Liver (tissue), 9 donors: ENCODE data around the gene ARHGDIA. TPM values are rescaled to one million over a fixed set of nuclear protein-coding genes. Genes with fewer than 3 reads are reported as not detected.

ENCODE experiments used
- DNase-seq: peaks from one replicate; pipeline ENCODE4 v3.0.0-alpha.2; 2017; ENCODE audit warnings: low spot score
- H3K27ac ChIP-seq, 2 donors: one replicate each; pipeline ENCODE4 v1.7.0; 2013; ENCODE audit warnings: inconsistent platforms in 2 of 2, low read length in 2 of 2, control low read depth in 1 of 2, low read depth in 1 of 2, mild to moderate bottlenecking in 1 of 2
- H3K27me3 ChIP-seq, 4 donors: one replicate each; pipeline versions ENCODE4 v1.6.1 to v1.7.0; 2013; ENCODE audit warnings: low read length in 3 of 4, inconsistent platforms in 1 of 4, mild to moderate bottlenecking in 1 of 4, moderate library complexity in 1 of 4; ENCODE audit not compliant: control insufficient read depth in 4 of 4, insufficient read depth in 4 of 4
- H3K36me3 ChIP-seq, 4 donors: one replicate each; pipeline versions ENCODE4 v1.6.1 to v1.7.0; 2013; ENCODE audit warnings: low read length in 3 of 4, mild to moderate bottlenecking in 3 of 4, low read depth in 1 of 4, moderate library complexity in 1 of 4; ENCODE audit not compliant: control insufficient read depth in 4 of 4, insufficient read depth in 3 of 4
- H3K4me1 ChIP-seq, 4 donors: one replicate each; pipeline versions ENCODE4 v1.6.1 to v1.7.0; 2013; ENCODE audit warnings: low read length in 3 of 4, mild to moderate bottlenecking in 3 of 4, moderate library complexity in 1 of 4; ENCODE audit not compliant: control insufficient read depth in 4 of 4, insufficient read depth in 4 of 4
- H3K4me3 ChIP-seq, 3 donors: one replicate each; pipeline versions ENCODE4 v1.6.1 to v1.7.0; 2013; ENCODE audit warnings: low read length in 3 of 3, control low read depth in 1 of 3, low read depth in 1 of 3, mild to moderate bottlenecking in 1 of 3
- H3K9ac ChIP-seq, 2 donors: one replicate each; pipeline ENCODE4 v1.7.0; 2013; ENCODE audit warnings: low read length in 2 of 2, mild to moderate bottlenecking in 2 of 2, moderate library complexity in 2 of 2, control low read depth in 1 of 2, low read depth in 1 of 2
- H3K9me3 ChIP-seq, 4 donors: one replicate each; pipeline versions ENCODE4 v1.6.1 to v1.7.0; 2013; ENCODE audit warnings: low read length in 3 of 4; ENCODE audit not compliant: control insufficient read depth in 4 of 4
- CTCF ChIP-seq: fragments of 150-350 bp; IDR thresholded peaks from 2 replicates; pipeline ENCODE4 v1.5.1; 2017; ENCODE audit warnings: improper control_type of control experiment, low read depth, low read length; ENCODE audit not compliant: missing input control
- EGR1 ChIP-seq, 2 donors: IDR thresholded peaks; 2 replicates each; pipeline ENCODE4 v1.6.1; 2016 to 2018; ENCODE audit warnings: antibody characterized with exemption in 2 of 2, low read depth in 2 of 2
- FOXA1 ChIP-seq: IDR thresholded peaks from 2 replicates; pipeline ENCODE4 v1.6.1; 2016; ENCODE audit warnings: antibody characterized with exemption
- FOXA2 ChIP-seq: IDR thresholded peaks from 2 replicates; pipeline ENCODE4 v1.6.1; 2016; ENCODE audit warnings: antibody characterized with exemption
- GABPA ChIP-seq, 2 donors: IDR thresholded peaks in 1 of 2; conservative IDR thresholded peaks in 1 of 2; 2 replicates each; pipeline ENCODE4 v1.6.1; 2016; ENCODE audit warnings: antibody characterized with exemption in 2 of 2, mild to moderate bottlenecking in 1 of 2, moderate library complexity in 1 of 2
- HNF4A ChIP-seq, 2 donors: conservative IDR thresholded peaks; 2 replicates each; pipeline ENCODE4 v1.6.1; 2016; ENCODE audit warnings: antibody characterized with exemption in 2 of 2, mild to moderate bottlenecking in 2 of 2
- HNF4G ChIP-seq: IDR thresholded peaks from 2 replicates; pipeline ENCODE4 v1.6.1; 2016; ENCODE audit warnings: antibody characterized with exemption
- JUND ChIP-seq, 2 donors: IDR thresholded peaks; 2 replicates each; pipeline ENCODE4 v1.6.1; 2016; ENCODE audit warnings: antibody characterized with exemption in 2 of 2
- MAX ChIP-seq: IDR thresholded peaks from 2 replicates; pipeline ENCODE4 v1.6.1; 2016; ENCODE audit warnings: antibody characterized with exemption
- NR2F2 ChIP-seq: IDR thresholded peaks from 2 replicates; pipeline ENCODE4 v1.6.1; 2016; ENCODE audit warnings: antibody characterized with exemption
- RAD21 ChIP-seq, 2 donors: IDR thresholded peaks; 2 replicates each; pipeline ENCODE4 v1.6.1; 2016; ENCODE audit warnings: antibody characterized with exemption in 2 of 2, mild to moderate bottlenecking in 2 of 2
- REST ChIP-seq: IDR thresholded peaks from 2 replicates; pipeline ENCODE4 v1.6.1; 2016; ENCODE audit warnings: antibody characterized with exemption, mild to moderate bottlenecking
- RXRA ChIP-seq, 2 donors: IDR thresholded peaks; 2 replicates each; pipeline ENCODE4 v1.6.1; 2017 to 2018; ENCODE audit warnings: antibody characterized with exemption in 2 of 2, mild to moderate bottlenecking in 1 of 2
- SP1 ChIP-seq: IDR thresholded peaks from 2 replicates; pipeline ENCODE4 v1.6.1; 2018; ENCODE audit warnings: antibody characterized with exemption, mild to moderate bottlenecking
- TAF1 ChIP-seq: conservative IDR thresholded peaks from 2 replicates; pipeline ENCODE4 v1.6.1; 2016; ENCODE audit warnings: antibody characterized with exemption, mild to moderate bottlenecking
- YY1 ChIP-seq: IDR thresholded peaks from 2 replicates; pipeline ENCODE4 v1.6.1; 2016; ENCODE audit warnings: antibody characterized with exemption, mild to moderate bottlenecking
- WGBS: extraction: QIAGEN DNeasy Blood & Tissue Kit; methylation state at CpG from one replicate; pipeline ENCODE4 v1.1.7; 2013; 5-methylcytosine and 5-hydroxymethylcytosine counted together
- polyA plus RNA-seq, 2 donors: library from polyadenylated mRNA; stranded (reverse) in 1 of 2; unstranded in 1 of 2; fragments of 200-250 nt in 1 of 2; fragments of >200 nt in 1 of 2; fragmentation: Nextera tagmentation in 1 of 2; extraction: Ambion mirVana in 1 of 2; gene quantifications; one replicate each; pipeline versions ENCODE4 v1.2.1 to v1.2.3, GENCODE V29; 2013 to 2015
- total RNA-seq, 2 donors: library from RNA; depleted of rRNA; stranded (reverse); fragments of >200 nt; gene quantifications; one replicate each; pipeline ENCODE4 v1.2.3, GENCODE V29; 2014
- TF ChIP-seq, protein P1 (sequence below): IDR thresholded peaks from 2 replicates; pipeline ENCODE4 v1.6.1; 2016; ENCODE audit warnings: antibody characterized with exemption
- TF ChIP-seq, protein P2 (sequence below): IDR thresholded peaks from 2 replicates; pipeline ENCODE4 v1.6.1; 2016; ENCODE audit warnings: antibody characterized with exemption
- donor health status: healthy.
- donor health status: healthy.
- donor health status: healthy.
- donor health status: healthy.
- donor health status: healthy.

ARHGDIA gene
- total and polyA plus RNA-seq, 4 donors, result 35.5 to 142 (median 75.3) TPM

DNA sequence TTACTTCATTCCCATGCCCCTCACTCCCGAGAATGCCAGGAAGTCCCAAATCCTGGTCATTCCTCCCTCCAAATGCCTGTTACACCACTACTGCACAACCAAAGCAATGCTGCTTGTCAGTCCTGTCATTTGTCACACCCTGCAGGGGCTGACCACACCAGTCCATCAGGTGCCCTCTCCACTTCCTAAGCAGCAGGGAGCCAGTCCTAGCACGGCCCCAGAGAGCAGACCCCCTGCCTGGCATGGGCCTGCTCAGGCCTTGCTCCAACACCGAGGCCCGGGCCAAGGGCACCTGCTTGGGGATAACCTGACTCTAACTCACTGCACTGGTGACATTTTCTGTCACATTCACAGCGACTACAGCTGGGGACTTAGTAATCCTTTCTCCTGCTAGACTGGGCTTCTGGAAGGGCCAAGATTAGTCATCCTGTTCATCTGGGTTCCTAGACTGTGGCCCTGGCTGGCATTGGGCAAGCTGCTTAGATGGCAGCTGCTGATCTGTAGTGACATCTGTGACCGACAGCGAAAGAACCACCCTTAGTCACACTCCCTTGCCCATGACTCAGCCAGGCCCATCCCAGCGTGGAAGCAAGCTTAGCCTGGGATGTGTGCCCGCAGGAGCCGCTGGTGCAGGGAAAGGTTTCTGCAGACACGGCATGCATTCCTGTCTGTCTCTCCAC is 14.9 kb upstream of the ARHGDIA start:
- H3K36me3 ChIP-seq, result peaks cover 9 to 45% (median 23%) of the 10 kb centered on the region in 4 donors
- TF ChIP-seq, protein P1, sequence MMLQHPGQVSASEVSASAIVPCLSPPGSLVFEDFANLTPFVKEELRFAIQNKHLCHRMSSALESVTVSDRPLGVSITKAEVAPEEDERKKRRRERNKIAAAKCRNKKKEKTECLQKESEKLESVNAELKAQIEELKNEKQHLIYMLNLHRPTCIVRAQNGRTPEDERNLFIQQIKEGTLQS, result no peak
- TF ChIP-seq RAD21 (IDR thresholded peaks at IDR 0.05) (no peak), FOXA2 (no peak)
- no peak overlapping the region for H3K4me3 ChIP-seq
- no peaks in the 10 kb centered on the region for H3K27me3 ChIP-seq
- no peaks in the 10 kb centered on the region for H3K9me3 ChIP-seq
- no peak overlapping the region for H3K27ac ChIP-seq
- WGBS, result 94% methylated on average over 11 of the region's 11 CpGs
- peaks cover 3 to 15% (median 13%) of the 10 kb centered on the region in 4 donors for H3K4me1 ChIP-seq
- DNase-seq, result no peak
- no peak overlapping the region for H3K9ac ChIP-seq

DNA sequence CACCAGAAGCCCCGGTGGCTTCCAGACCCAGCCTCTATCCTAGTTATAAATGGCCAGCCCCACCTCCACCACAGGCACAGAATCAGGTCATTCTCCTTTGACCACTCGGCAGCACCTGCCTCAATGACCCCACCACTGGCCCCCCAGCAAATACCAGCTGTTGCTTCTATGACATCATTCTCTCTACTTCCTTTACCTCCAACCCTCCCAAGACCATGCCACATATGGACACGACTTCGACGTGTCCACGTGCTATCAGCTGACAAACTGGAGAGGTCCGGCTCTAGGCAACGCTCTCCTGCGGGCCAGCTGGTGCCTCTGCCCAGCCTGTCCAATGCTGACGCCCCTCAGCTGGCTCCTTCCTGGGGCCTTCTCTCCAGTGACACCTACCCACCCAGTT is 14.3 kb upstream of the ARHGDIA start:
- Histone ChIP-seq H3K27ac (no peak overlapping the region), H3K4me1 (peaks cover 3 to 12% (median 10%) of the 10 kb centered on the region in 4 donors), H3K27me3 (no peaks in the 10 kb centered on the region), H3K4me3 (no peak overlapping the region), H3K9me3 (no peaks in the 10 kb centered on the region), H3K36me3 (peaks cover 11 to 45% (median 23%) of the 10 kb centered on the region in 4 donors), H3K9ac (no peak overlapping the region)
- WGBS, result 94% methylated on average over 10 of the region's 10 CpGs
- TF ChIP-seq RXRA (IDR thresholded peaks at IDR 0.05), result no peak
- TF ChIP-seq EGR1 (IDR thresholded peaks at IDR 0.05; ENCODE audit: low read depth in 2 of 2), result no peak
- no peak for TF ChIP-seq CTCF
- TF ChIP-seq FOXA1, result no peak
- TF ChIP-seq, protein P2, sequence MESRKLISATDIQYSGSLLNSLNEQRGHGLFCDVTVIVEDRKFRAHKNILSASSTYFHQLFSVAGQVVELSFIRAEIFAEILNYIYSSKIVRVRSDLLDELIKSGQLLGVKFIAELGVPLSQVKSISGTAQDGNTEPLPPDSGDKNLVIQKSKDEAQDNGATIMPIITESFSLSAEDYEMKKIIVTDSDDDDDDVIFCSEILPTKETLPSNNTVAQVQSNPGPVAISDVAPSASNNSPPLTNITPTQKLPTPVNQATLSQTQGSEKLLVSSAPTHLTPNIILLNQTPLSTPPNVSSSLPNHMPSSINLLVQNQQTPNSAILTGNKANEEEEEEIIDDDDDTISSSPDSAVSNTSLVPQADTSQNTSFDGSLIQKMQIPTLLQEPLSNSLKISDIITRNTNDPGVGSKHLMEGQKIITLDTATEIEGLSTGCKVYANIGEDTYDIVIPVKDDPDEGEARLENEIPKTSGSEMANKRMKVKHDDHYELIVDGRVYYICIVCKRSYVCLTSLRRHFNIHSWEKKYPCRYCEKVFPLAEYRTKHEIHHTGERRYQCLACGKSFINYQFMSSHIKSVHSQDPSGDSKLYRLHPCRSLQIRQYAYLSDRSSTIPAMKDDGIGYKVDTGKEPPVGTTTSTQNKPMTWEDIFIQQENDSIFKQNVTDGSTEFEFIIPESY, result no peak
- no peak for TF ChIP-seq HNF4G
- TF ChIP-seq, protein P1, result no peak
- no peak for TF ChIP-seq MAX
- TF ChIP-seq REST, result no peak
- TF ChIP-seq JUND (IDR thresholded peaks at IDR 0.05), result no peak
- TF ChIP-seq FOXA2, result no peak
- no peak for TF ChIP-seq HNF4A (conservative IDR thresholded peaks at IDR 0.05)
- TF ChIP-seq TAF1, result no peak
- no peak for TF ChIP-seq YY1
- no peak for TF ChIP-seq NR2F2
- no peak for TF ChIP-seq GABPA (IDR thresholded peaks at IDR 0.05 in 1 of 2, conservative IDR thresholded peaks at IDR 0.05 in 1 of 2)
- TF ChIP-seq RAD21 (IDR thresholded peaks at IDR 0.05), result no peak
- no peak for TF ChIP-seq SP1
- no peak for DNase-seq
